SU-DHL-6 (cell line): ENCODE measurements around the gene SLF1.

Experiments
- H2AFZ ChIP-seq: fragments of 200-600 bp; sonication (generic); 2 replicates; pipeline ENCODE4 v1.6.1; 2014; ENCODE audit warnings: low read depth, mild to moderate bottlenecking, moderate library complexity, mixed read lengths, antibody characterized with exemption, low read length; ENCODE audit not compliant: severe bottlenecking
- H3F3A ChIP-seq: fragments of 200-600 bp; shearing (Covaris generic); 2 replicates; pipeline ENCODE4 v1.6.0; 2016; ENCODE audit warnings: antibody characterized with exemption, mild to moderate bottlenecking; ENCODE audit not compliant: insufficient read depth
- H3K27ac ChIP-seq: fragments of 200-600 bp; sonication (generic); 2 replicates; pipeline ENCODE4 v1.5.1; 2016; ENCODE audit warnings: low read depth, mild to moderate bottlenecking, low read length, moderate library complexity, mixed read lengths
- H3K27me3 ChIP-seq: fragments of 200-600 bp; sonication (generic), shearing (Covaris generic); 2 replicates; pipeline ENCODE4 v1.6.0; 2014; ENCODE audit warnings: mild to moderate bottlenecking, low read length
- H3K36me3 ChIP-seq: fragments of 200-600 bp; sonication (generic); 2 replicates; pipeline ENCODE4 v1.6.1; 2014; ENCODE audit warnings: mild to moderate bottlenecking, low read length, mixed read lengths
- H3K4me2 ChIP-seq: fragments of 300-600, 200-600 bp; shearing (Covaris generic), sonication (generic); 2 replicates; pipeline ENCODE4 v1.6.0; 2014; ENCODE audit warnings: low read length, low read depth, mild to moderate bottlenecking; ENCODE audit not compliant: poor library complexity, severe bottlenecking
- H3K4me3 ChIP-seq: fragments of 200-600 bp; sonication (generic); 2 replicates; pipeline ENCODE4 v1.5.1; 2014; ENCODE audit warnings: antibody characterized with exemption, low read length, mild to moderate bottlenecking, mixed read lengths; ENCODE audit not compliant: insufficient read depth, poor library complexity, severe bottlenecking
- H3K79me2 ChIP-seq: fragments of 200-600 bp; sonication (generic); 2 replicates; pipeline ENCODE4 v1.6.1; 2014; ENCODE audit warnings: mild to moderate bottlenecking, low read length, moderate library complexity; ENCODE audit not compliant: insufficient read depth
- H3K9ac ChIP-seq: fragments of 200-600 bp; sonication (generic); 2 replicates; pipeline ENCODE4 v1.7.0; 2014; ENCODE audit warnings: mild to moderate bottlenecking, low read length
- H3K9me2 ChIP-seq: fragments of 200-600 bp; sonication (generic); replicated peaks from 2 replicates; pipeline ENCODE4 v1.6.1; 2014; ENCODE audit warnings: low read length; ENCODE audit not compliant: insufficient read depth
- H3K9me3 ChIP-seq: fragments of 200-600 bp; sonication (generic); 2 replicates; pipeline ENCODE4 v1.6.1; 2014; ENCODE audit warnings: low read length, mixed read lengths; ENCODE audit not compliant: insufficient read depth
- H4K20me1 ChIP-seq: fragments of 200-600 bp; sonication (generic); 2 replicates; pipeline ENCODE4 v1.6.1; 2014; ENCODE audit warnings: low read depth, mild to moderate bottlenecking, antibody characterized with exemption, low read length, moderate library complexity, mixed read lengths
- EZH2phosphoT487 ChIP-seq: fragments of 200-600 bp; sonication (generic), shearing (Covaris generic); conservative IDR thresholded peaks from 2 replicates; pipeline ENCODE4 v1.6.1; 2018; ENCODE audit warnings: mild to moderate bottlenecking, antibody characterized with exemption, low read length, moderate library complexity, mixed read lengths
- TF ChIP-seq, protein P1 (sequence below): fragments of 200-600 bp; sonication (generic); IDR thresholded peaks from one replicate; pipeline ENCODE4 v1.5.1; 2017; ENCODE audit warnings: antibody characterized with exemption, mild to moderate bottlenecking, low read length, moderate library complexity; ENCODE audit not compliant: insufficient read depth, poor library complexity, severe bottlenecking

SLF1 gene

GRCh38 chr5:94700592-94700991, 82.1 kb downstream of the SLF1 start:
- Histone ChIP-seq H3K79me2 (no peaks in the 10 kb centered on the region), H3F3A (no peaks in the 10 kb centered on the region; the same call in 1 of the 2 replicates), H3K27ac (no peak overlapping the region), H3K9me3 (no peaks in the 10 kb centered on the region), H3K27me3 (no peaks in the 10 kb centered on the region), H3K9ac (no peak overlapping the region), H3K9me2 (no peaks in the 10 kb centered on the region), H3K4me3 (no peak overlapping the region), H2AFZ (no peak overlapping the region), H3K4me2 (no peak overlapping the region), H4K20me1 (no peaks in the 10 kb centered on the region), H3K36me3 (0 out of 2 replicates have a peak, but pooled peaks cover 11% of the 10 kb centered on the region)
- TF ChIP-seq EZH2phosphoT487 = no peak
- TF ChIP-seq, protein P1, sequence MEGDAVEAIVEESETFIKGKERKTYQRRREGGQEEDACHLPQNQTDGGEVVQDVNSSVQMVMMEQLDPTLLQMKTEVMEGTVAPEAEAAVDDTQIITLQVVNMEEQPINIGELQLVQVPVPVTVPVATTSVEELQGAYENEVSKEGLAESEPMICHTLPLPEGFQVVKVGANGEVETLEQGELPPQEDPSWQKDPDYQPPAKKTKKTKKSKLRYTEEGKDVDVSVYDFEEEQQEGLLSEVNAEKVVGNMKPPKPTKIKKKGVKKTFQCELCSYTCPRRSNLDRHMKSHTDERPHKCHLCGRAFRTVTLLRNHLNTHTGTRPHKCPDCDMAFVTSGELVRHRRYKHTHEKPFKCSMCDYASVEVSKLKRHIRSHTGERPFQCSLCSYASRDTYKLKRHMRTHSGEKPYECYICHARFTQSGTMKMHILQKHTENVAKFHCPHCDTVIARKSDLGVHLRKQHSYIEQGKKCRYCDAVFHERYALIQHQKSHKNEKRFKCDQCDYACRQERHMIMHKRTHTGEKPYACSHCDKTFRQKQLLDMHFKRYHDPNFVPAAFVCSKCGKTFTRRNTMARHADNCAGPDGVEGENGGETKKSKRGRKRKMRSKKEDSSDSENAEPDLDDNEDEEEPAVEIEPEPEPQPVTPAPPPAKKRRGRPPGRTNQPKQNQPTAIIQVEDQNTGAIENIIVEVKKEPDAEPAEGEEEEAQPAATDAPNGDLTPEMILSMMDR = no peak

GRCh38 chr5:94702729-94703128, 84.3 kb downstream of the SLF1 start:
- no peak overlapping the region for H3K4me3 ChIP-seq
- H3K4me2 ChIP-seq = no peak overlapping the region
- H3F3A ChIP-seq = no peaks in the 10 kb centered on the region; the same call in 1 of the 2 replicates
- TF ChIP-seq, protein P1 = no peak
- no peak for TF ChIP-seq EZH2phosphoT487
- H3K27ac ChIP-seq = no peak overlapping the region
- no peaks in the 10 kb centered on the region for H3K79me2 ChIP-seq
- no peaks in the 10 kb centered on the region for H3K9me2 ChIP-seq
- no peak overlapping the region for H2AFZ ChIP-seq
- H3K27me3 ChIP-seq = no peaks in the 10 kb centered on the region
- no peaks in the 10 kb centered on the region for H4K20me1 ChIP-seq
- H3K9me3 ChIP-seq = no peaks in the 10 kb centered on the region
- 0 out of 2 replicates have a peak, but pooled peaks cover 2% of the 10 kb centered on the region for H3K36me3 ChIP-seq
- H3K9ac ChIP-seq = no peak overlapping the region

DNA sequence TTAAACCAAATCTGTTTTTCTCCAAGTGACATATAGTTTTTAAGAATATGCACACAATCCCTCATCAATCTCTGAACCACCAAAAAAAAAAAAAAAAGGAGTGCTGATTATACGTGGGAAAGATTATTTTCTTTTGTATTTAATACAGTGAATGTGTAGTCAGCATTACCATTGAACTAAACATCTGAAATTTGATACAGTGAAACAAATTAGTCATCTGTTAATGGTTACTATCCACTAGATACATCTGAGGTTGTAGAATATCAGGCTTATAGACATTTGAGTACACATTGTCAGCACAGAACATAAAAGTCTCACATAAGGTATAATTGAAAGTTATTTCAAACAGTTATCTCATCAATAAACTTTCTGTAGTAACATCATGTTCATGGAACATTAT, 87.0 kb downstream of the SLF1 start:
- H3K4me3 ChIP-seq = no peak overlapping the region
- no peak for TF ChIP-seq EZH2phosphoT487
- TF ChIP-seq, protein P1 = no peak
- H4K20me1 ChIP-seq = no peaks in the 10 kb centered on the region
- no peak overlapping the region for H3K27ac ChIP-seq
- no peak overlapping the region for H2AFZ ChIP-seq
- H3K4me2 ChIP-seq = no peak overlapping the region
- H3K79me2 ChIP-seq = no peaks in the 10 kb centered on the region
- no peaks in the 10 kb centered on the region for H3K27me3 ChIP-seq
- H3K36me3 ChIP-seq = no peaks in the 10 kb centered on the region
- no peaks in the 10 kb centered on the region for H3K9me2 ChIP-seq
- no peak overlapping the region for H3K9ac ChIP-seq
- H3K9me3 ChIP-seq = no peaks in the 10 kb centered on the region
- no peaks in the 10 kb centered on the region for H3F3A ChIP-seq
